Ovary (tissue), 9 donors: ENCODE data around the gene MRM2. TPM values are rescaled to one million over a fixed set of nuclear protein-coding genes. Genes with fewer than 3 reads are reported as not detected.

ENCODE experiments used
- DNase-seq, 5 donors: peaks; one replicate each; pipeline ENCODE4 v3.0.0-alpha.2; 2019 to 2020
- H3K27ac ChIP-seq, 2 donors: fragments of 200-600 bp; one replicate each; pipeline versions ENCODE4 v1.5.1 to v1.8.0; 2019 to 2022
- H3K27me3 ChIP-seq: fragments of 200-600 bp; one replicate; pipeline ENCODE4 v1.8.0; 2022
- H3K36me3 ChIP-seq: fragments of 200-600 bp; sonication (generic); one replicate; pipeline ENCODE4 v1.5.1; 2019
- H3K4me1 ChIP-seq: one replicate; pipeline ENCODE4 v1.8.1; 2013; ENCODE audit warnings: mild to moderate bottlenecking, moderate library complexity; ENCODE audit not compliant: insufficient read depth
- H3K4me3 ChIP-seq: fragments of 200-600 bp; sonication (generic); one replicate; pipeline ENCODE4 v1.5.1; 2017
- H3K9me3 ChIP-seq, 2 donors: fragments of 200-600 bp in 1 of 2; sonication (generic) in 1 of 2; one replicate each; pipeline versions ENCODE4 v1.5.1 to v1.8.1; 2013 to 2019; ENCODE audit warnings: mild to moderate bottlenecking in 1 of 2, moderate library complexity in 1 of 2
- CTCF ChIP-seq, 3 donors: fragments of 450-650 bp in 2 of 3; fragments of 200-600 bp in 1 of 3; IDR thresholded peaks; one replicate each; pipeline versions ENCODE4 v1.5.1 to v1.8.0; 2016 to 2022; ENCODE audit warnings: antibody characterized with exemption in 3 of 3, mild to moderate bottlenecking in 1 of 3
- EP300 ChIP-seq: sonication (generic); formaldehyde crosslinking; IDR thresholded peaks from one replicate; pipeline ENCODE4 v1.6.1; 2017; ENCODE audit warnings: antibody characterized with exemption
- POLR2A ChIP-seq: fragments of 450-650 bp; IDR thresholded peaks from one replicate; pipeline ENCODE4 v1.6.1; 2017; ENCODE audit warnings: antibody characterized with exemption, mild to moderate bottlenecking, moderate library complexity
- WGBS, 3 donors: extraction: QIAGEN DNeasy Blood & Tissue Kit in 1 of 3; methylation state at CpG; one replicate each; pipeline versions ENCODE4 v1.1.5 to v1.1.7; 2013 to 2017; 5-methylcytosine and 5-hydroxymethylcytosine counted together
- intact Hi-C, 4 donors: fragments of 100-400 bp; cut with DNase I; formaldehyde crosslinking; loops; one replicate each; pipeline versions ENCODE4 v1.11.0 to v1.15.1; 2022 to 2023
- polyA plus RNA-seq, 2 donors: library from polyadenylated mRNA; stranded (reverse); fragments of 200-250 nt in 1 of 2; fragments of 350-450 nt in 1 of 2; fragmentation: Illumina TruSeq in 1 of 2; extraction: RNeasy Lipid Tissue Mini Kit (QIAGEN cat#74804) in 1 of 2; gene quantifications; one replicate each; pipeline ENCODE4 v1.2.3, GENCODE V29; 2013 to 2014
- total RNA-seq, 7 donors: library from RNA; depleted of rRNA in 2 of 7; stranded (reverse); fragments of >200 nt in 2 of 7; fragmentation: NEBNext Ultra II Directional in 3 of 7; extraction: Animal tissue kit (Norgen Biotek cat#: 25700) in 3 of 7; gene quantifications; one replicate each; pipeline versions ENCODE4 v1.1.0 to v1.2.4, GENCODE V29; 2016 to 2023
- donor health status: DM: no; HTN: no; CAD: no; lungs with moderate emphysema.
- donor health status: DM: no; HTN: no; CAD: no.
- donor health status: Bipolar disorder and iron deficiency.
- donor health status: DM: yes; HTN: yes; CAD: no.
- donor health status: DM: no; HTN: no; CAD: no.
- donor health status: DM: yes; HTN: yes; CAD: no.

MRM2 gene
- total and polyA plus RNA-seq, 9 donors: 12.6 to 28.5 (median 21.4) TPM

- Histone ChIP-seq H3K27ac (no peak overlapping the region), H3K4me1 (peaks cover under 1% of the 10 kb centered on the region), H3K36me3 (no peaks in the 10 kb centered on the region), H3K27me3 (no peaks in the 10 kb centered on the region), H3K9me3 (no peaks in the 10 kb centered on the region), H3K4me3 (no peak overlapping the region)
- WGBS, 3 donors: 90 to 91% (median 91%) methylated on average over 32 of the region's 32 CpGs
- DNase-seq: peak in 1 of 5 donors; percentile 12
- intact Hi-C loops: no loop called here
- no peak for TF ChIP-seq EP300
- no peak for TF ChIP-seq CTCF (IDR thresholded peaks at IDR 0.05)
- TF ChIP-seq POLR2A: no peak
Measured at GRCh38 chr7:2196381-2197378, 45.3 kb downstream of the MRM2 start.

- no peaks in the 10 kb centered on the region for H3K27me3 ChIP-seq
- no peaks in the 10 kb centered on the region for H3K4me1 ChIP-seq
- 88 to 90% (median 88%) methylated on average over 13 of the region's 13 CpGs for WGBS, 3 donors
- no peaks in the 10 kb centered on the region for H3K9me3 ChIP-seq
- DNase-seq: no peak
- intact Hi-C loops: no loop called here
- TF ChIP-seq CTCF (IDR thresholded peaks at IDR 0.05): no peak
- no peak for TF ChIP-seq POLR2A
- no peak for TF ChIP-seq EP300
- H3K36me3 ChIP-seq: no peaks in the 10 kb centered on the region
- H3K27ac ChIP-seq: no peak overlapping the region
- no peak overlapping the region for H3K4me3 ChIP-seq
Measured at GRCh38 chr7:2195400-2196246, 46.4 kb downstream of the MRM2 start.

GRCh38 chr7:2193575-2194305 lies 48.3 kb downstream of the MRM2 start:
- WGBS, 3 donors: 89 to 95% (median 95%) methylated on average over 19 of the region's 19 CpGs
- intact Hi-C loops: no loop called here
- DNase-seq: no peak

More at GRCh38 chr7:2193575-2194305, 48.3 kb downstream of the MRM2 start:
- Histone ChIP-seq H3K27ac (no peak overlapping the region), H3K4me3 (no peak overlapping the region), H3K4me1 (no peaks in the 10 kb centered on the region), H3K27me3 (no peaks in the 10 kb centered on the region), H3K9me3 (no peaks in the 10 kb centered on the region), H3K36me3 (no peaks in the 10 kb centered on the region)
- TF ChIP-seq CTCF (IDR thresholded peaks at IDR 0.05): no peak
- TF ChIP-seq POLR2A: no peak
- TF ChIP-seq EP300: no peak
